ENCODE results near the gene CEP78.
"Not testable (repeated sequence)": the region's sequence is repeated elsewhere in the genome, so short reads cannot be mapped to it uniquely, and the experiment has no call there.

The CEP78 gene

GRCh38 chr9:78235256-78235761 lies 566 bp upstream of the CEP78 start:
- DNase-seq: no peak

GRCh38 chr9:78236551-78236910 lies 656 bp downstream of the CEP78 start:
- DNase-seq: no peak

GRCh38 chr9:78238046-78239038 lies 2.5 kb downstream of the CEP78 start:
- no peak for DNase-seq

GRCh38 chr9:78239506-78239905 lies 3.6 kb downstream of the CEP78 start:
- DNase-seq: no peak

GRCh38 chr9:78242041-78242440 lies 6.2 kb downstream of the CEP78 start:
- DNase-seq: no peak

GRCh38 chr9:78243130-78243529 lies 7.3 kb downstream of the CEP78 start:
- no peak for DNase-seq

- DNase-seq: no peak
Measured at GRCh38 chr9:78245401-78245800, 9.5 kb downstream of the CEP78 start.

GRCh38 chr9:78248635-78249034 lies 12.8 kb downstream of the CEP78 start:
- DNase-seq: no peak

GRCh38 chr9:78249542-78249941 lies 13.7 kb downstream of the CEP78 start:
- no peak for DNase-seq

GRCh38 chr9:78252616-78253015 lies 16.7 kb downstream of the CEP78 start:
- DNase-seq: no peak

GRCh38 chr9:78253285-78253684 lies 17.4 kb downstream of the CEP78 start:
- no peak for DNase-seq

- DNase-seq: peak in 1 of 2 experiments; percentile 22
Measured at GRCh38 chr9:78261403-78262001, 25.6 kb downstream of the CEP78 start.

- DNase-seq: no peak
Measured at GRCh38 chr9:78262655-78263054, 26.8 kb downstream of the CEP78 start.

- DNase-seq: no peak
Measured at GRCh38 chr9:78267889-78268288, 32.0 kb downstream of the CEP78 start.

- DNase-seq: no peak
Measured at GRCh38 chr9:78269784-78270183, 33.9 kb downstream of the CEP78 start.

- no peak for DNase-seq
Measured at GRCh38 chr9:78272307-78272706, 36.4 kb downstream of the CEP78 start.

- DNase-seq: no peak
Measured at GRCh38 chr9:78273761-78274160, 37.9 kb downstream of the CEP78 start.

- DNase-seq: no peak
Measured at GRCh38 chr9:78278177-78278777, 42.4 kb downstream of the CEP78 start.

- no peak for DNase-seq
Measured at GRCh38 chr9:78278801-78279200, 42.9 kb downstream of the CEP78 start.

- peak; percentile 15 to 67 for DNase-seq
Measured at GRCh38 chr9:78280982-78281668, 45.2 kb downstream of the CEP78 start.

- DNase-seq: not testable (repeated sequence)
Measured at GRCh38 chr9:78284181-78284580, 48.3 kb downstream of the CEP78 start.

GRCh38 chr9:78286125-78286524 lies 50.2 kb downstream of the CEP78 start:
- DNase-seq: no peak

- DNase-seq: no peak
Measured at GRCh38 chr9:78286946-78287388, 51.1 kb downstream of the CEP78 start.

All from NCI-H446 (cell line).